ENCODE results near the gene FIBCD1. TPM values are rescaled to one million over a fixed set of nuclear protein-coding genes. Genes with fewer than 3 reads are reported as not detected.
A peak's percentile ranks its signal among the peaks of the same experiment; 100 is the strongest.
"Not testable (repeated sequence)": the region's sequence is repeated elsewhere in the genome, so short reads cannot be mapped to it uniquely, and the experiment has no call there.

Gene FIBCD1
- total RNA-seq, 4 donors from 2014 or later = not detected

DNA sequence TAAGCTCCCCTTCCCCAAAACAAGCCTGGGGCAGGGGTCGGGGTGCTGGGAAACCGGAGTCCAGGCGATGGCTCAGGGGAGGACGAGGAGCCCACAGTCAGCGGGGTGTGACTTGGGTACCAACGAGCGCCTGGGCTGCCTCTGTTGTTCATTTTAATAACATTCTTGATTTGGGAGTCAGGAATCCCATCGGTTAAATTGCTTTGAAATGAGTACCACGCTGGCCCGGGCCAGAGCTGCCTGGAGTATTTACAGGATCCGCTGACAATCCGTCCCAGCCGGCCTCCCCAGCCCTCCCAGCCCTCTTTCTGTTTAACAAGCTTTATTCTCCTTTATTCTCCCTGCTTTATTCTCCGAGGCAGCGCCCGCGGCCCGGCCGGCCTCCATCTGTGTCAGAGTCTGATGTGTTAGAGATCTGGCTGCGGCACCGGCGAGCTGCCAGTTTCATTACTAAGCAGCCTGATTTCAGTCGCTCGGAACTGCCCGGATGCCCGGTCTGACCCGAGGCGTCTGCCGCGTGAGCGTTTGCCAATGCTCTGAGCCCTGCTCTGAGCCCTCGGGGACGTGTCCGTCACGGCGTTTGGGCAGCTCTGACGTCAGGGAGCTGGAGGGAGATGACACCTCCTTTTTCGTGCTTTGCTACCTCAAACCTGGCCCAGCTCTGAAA lies 26.0 kb downstream of the FIBCD1 start:
- H3K9me3 ChIP-seq = no peaks in the 10 kb centered on the region
- peak overlapping the region; percentile 16 for H3K4me3 ChIP-seq
- no peak overlapping the region for H3K27ac ChIP-seq
- WGBS = 33% methylated on average over 38 of the region's 38 CpGs
- H3K4me1 ChIP-seq = no peaks in the 10 kb centered on the region
- TF ChIP-seq CTCF (IDR thresholded peaks at IDR 0.05) = no peak
- TF ChIP-seq POLR2A (IDR thresholded peaks at IDR 0.05) = no peak
- TF ChIP-seq POLR2AphosphoS5 (IDR thresholded peaks at IDR 0.05) = no peak
- no peak for TF ChIP-seq EP300 (IDR thresholded peaks at IDR 0.05)
- H3K27me3 ChIP-seq = peaks cover 33% of the 10 kb centered on the region
- H3K36me3 ChIP-seq = no peaks in the 10 kb centered on the region
- no peak for DNase-seq (ENCODE audit: low spot score in 2 of 2)

GRCh38 chr9:130911254-130912049 lies 27.6 kb downstream of the FIBCD1 start:
- Histone ChIP-seq H3K27ac (no peak overlapping the region), H3K4me1 (no peaks in the 10 kb centered on the region), H3K27me3 (peaks cover 22% of the 10 kb centered on the region), H3K4me3 (no peak overlapping the region), H3K36me3 (no peaks in the 10 kb centered on the region), H3K9me3 (no peaks in the 10 kb centered on the region)
- TF ChIP-seq EP300 (IDR thresholded peaks at IDR 0.05) = no peak
- TF ChIP-seq CTCF (IDR thresholded peaks at IDR 0.05) = no peak
- no peak for TF ChIP-seq POLR2AphosphoS5 (IDR thresholded peaks at IDR 0.05)
- TF ChIP-seq POLR2A (IDR thresholded peaks at IDR 0.05) = no peak
- DNase-seq (ENCODE audit: low spot score in 2 of 2) = no peak
- WGBS = 87% methylated on average over 21 of the region's 26 CpGs

- H3K4me1 ChIP-seq; DNase-seq (ENCODE audit: low spot score in 2 of 2); H3K36me3 ChIP-seq; H3K4me3 ChIP-seq; H3K27ac ChIP-seq; H3K9me3 ChIP-seq: not testable (repeated sequence)
- 67% methylated on average over 1 of the region's 1 CpG for WGBS
- H3K27me3 ChIP-seq = peaks cover 30% of the 10 kb centered on the region
Measured at GRCh38 chr9:130910670-130911069, 28.4 kb downstream of the FIBCD1 start.

DNA sequence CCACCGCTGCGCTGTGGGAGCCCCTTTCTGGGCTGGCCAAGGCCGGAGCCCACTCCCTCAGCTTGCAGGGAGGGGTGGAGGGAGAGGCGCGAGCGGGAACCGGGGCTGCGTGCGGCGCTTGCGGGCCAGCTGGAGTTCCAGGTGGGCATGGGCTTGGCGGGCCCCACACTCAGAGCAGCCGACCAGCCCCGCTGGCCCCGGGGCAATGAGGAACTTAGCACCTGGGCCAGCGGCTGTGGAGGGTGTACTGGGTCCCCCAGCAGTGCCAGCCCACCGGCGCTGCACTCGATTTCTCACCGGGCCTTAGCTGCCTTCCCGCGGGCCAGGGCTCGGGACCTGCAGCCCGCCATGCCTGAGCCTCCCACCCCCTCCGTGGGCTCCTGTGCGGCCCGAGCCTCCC lies 29.0 kb downstream of the FIBCD1 start:
- H3K27ac ChIP-seq; DNase-seq (ENCODE audit: low spot score in 2 of 2); H3K36me3 ChIP-seq; H3K4me1 ChIP-seq; H3K9me3 ChIP-seq; H3K4me3 ChIP-seq: not testable (repeated sequence)
- peaks cover 32% of the 10 kb centered on the region for H3K27me3 ChIP-seq
- WGBS = 82% methylated on average over 6 of the region's 27 CpGs

DNA sequence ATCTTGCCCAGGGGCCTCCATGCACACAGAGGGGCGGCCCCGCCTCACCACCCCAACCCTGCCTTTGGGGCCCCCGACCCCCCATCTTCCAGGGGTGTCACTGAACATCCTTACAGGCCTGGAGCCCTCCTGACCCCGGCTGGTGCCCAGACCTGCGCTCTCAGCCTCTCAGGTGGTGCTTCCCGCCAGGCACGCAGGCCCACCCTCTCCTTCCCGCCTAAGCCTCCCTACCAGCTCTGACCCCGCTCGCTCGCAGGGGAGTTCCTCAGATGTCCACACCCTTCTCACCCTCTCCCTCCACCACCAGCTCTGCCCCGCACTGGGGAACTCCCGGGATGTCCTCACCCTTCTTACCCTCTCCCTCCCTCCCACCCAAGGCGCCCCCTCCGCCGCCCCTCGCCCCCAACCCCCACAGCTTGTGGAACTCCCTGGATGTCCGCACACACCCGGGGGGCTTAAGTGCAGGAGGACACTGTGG lies 30.1 kb downstream of the FIBCD1 start:
- DNase-seq (ENCODE audit: low spot score in 2 of 2) = no peak
- Histone ChIP-seq H3K4me3 (no peak overlapping the region), H3K9me3 (no peaks in the 10 kb centered on the region), H3K36me3 (no peaks in the 10 kb centered on the region), H3K27me3 (peaks cover 30% of the 10 kb centered on the region), H3K27ac (no peak overlapping the region), H3K4me1 (no peaks in the 10 kb centered on the region)
- 73% methylated on average over 17 of the region's 19 CpGs for WGBS
- TF ChIP-seq POLR2A (IDR thresholded peaks at IDR 0.05) = no peak
- TF ChIP-seq EP300 (IDR thresholded peaks at IDR 0.05) = no peak
- TF ChIP-seq POLR2AphosphoS5 (IDR thresholded peaks at IDR 0.05) = no peak
- TF ChIP-seq CTCF (IDR thresholded peaks at IDR 0.05) = no peak

GRCh38 chr9:130908146-130908877 lies 30.7 kb downstream of the FIBCD1 start:
- Histone ChIP-seq H3K36me3 (no peaks in the 10 kb centered on the region), H3K27me3 (peaks cover 31% of the 10 kb centered on the region), H3K4me1 (no peaks in the 10 kb centered on the region), H3K4me3 (no peak overlapping the region), H3K27ac (no peak overlapping the region), H3K9me3 (no peaks in the 10 kb centered on the region)
- 29% methylated on average over 12 of the region's 22 CpGs for WGBS
- no peak for DNase-seq (ENCODE audit: low spot score in 2 of 2)
- TF ChIP-seq POLR2AphosphoS5 (IDR thresholded peaks at IDR 0.05) = no peak
- TF ChIP-seq EP300 (IDR thresholded peaks at IDR 0.05) = no peak
- no peak for TF ChIP-seq POLR2A (IDR thresholded peaks at IDR 0.05)
- no peak for TF ChIP-seq CTCF (IDR thresholded peaks at IDR 0.05)

Measured in suprapubic skin (tissue), 4 donors.